ENCODE measurements around the gene DQX1. TPM values are rescaled to one million over a fixed set of nuclear protein-coding genes. Genes with fewer than 3 reads are reported as not detected.

Gene DQX1
- total RNA-seq, 2 experiments from 2014 or later, result 0.50 to 0.96 TPM

DNA sequence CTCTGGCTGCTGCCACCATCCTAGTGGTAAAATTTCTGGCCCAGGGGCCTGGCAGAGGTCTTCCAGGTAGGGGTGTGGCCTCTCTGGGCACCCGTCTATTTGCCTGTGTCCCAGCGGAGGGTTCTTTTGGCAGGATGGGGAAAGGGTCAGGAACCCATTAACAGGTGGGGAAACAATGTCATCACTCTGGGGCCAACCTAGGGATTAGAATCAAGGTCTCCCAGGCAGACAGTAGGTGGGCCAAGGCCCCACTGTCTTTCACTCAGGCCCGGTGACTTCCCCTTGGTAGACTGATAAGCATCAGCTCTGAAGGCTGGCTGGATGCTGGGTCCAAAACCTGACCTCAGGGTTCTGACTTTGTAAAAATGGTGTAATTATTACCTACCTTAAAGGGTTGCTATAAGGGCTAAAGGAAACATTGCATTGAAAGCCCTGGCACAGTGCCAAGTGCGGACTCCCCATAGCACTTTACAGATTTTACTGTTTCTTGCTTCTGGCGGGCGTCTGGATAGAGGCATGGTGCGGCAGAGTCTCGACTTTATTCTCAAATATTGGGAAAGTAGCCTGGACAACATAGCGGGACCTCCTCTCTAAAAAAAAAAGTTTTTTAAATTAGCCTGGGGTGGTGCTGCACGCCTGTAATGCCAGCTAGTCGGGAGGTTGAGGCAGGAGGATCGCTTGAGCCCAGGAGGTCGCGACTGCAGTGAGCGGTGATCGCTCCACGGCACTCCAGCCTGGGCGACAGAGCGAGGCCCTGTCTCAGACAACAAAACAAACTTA, 28.8 kb downstream of the DQX1 start:
- CTCF ChIA-PET, result interaction anchor here (1.3 to 3.0 kb wide), 3 partner anchors 10 to 90 kb away, joined by 3 to 17 read pairs (median 4); partner anchors contain the start of genes CCDC142, PCGF1 and TTC31
- H3K4me1 Mint-ChIP-seq (ENCODE audit: low read depth), result peaks cover 13% of the 10 kb centered on the region
- H3K27me3 Mint-ChIP-seq, result peaks cover 35% of the 10 kb centered on the region
- POLR2A ChIA-PET, result interaction anchor here (0.8 to 5.2 kb wide), 6 partner anchors 9 to 80 kb away, joined by 3 to 23 read pairs (median 4); partner anchors contain the start of genes CCDC142, MRPL53, TTC31 and WBP1
- H3K4me3 Mint-ChIP-seq, result peak overlapping the region; percentile 78
- no peaks in the 10 kb centered on the region for H3K9me3 Mint-ChIP-seq
- DNase-seq (no peak), ATAC-seq (no peak)
- intact Hi-C loops (cut with micrococcal nuclease), result no loop called here
- TF ChIP-seq, protein P1, sequence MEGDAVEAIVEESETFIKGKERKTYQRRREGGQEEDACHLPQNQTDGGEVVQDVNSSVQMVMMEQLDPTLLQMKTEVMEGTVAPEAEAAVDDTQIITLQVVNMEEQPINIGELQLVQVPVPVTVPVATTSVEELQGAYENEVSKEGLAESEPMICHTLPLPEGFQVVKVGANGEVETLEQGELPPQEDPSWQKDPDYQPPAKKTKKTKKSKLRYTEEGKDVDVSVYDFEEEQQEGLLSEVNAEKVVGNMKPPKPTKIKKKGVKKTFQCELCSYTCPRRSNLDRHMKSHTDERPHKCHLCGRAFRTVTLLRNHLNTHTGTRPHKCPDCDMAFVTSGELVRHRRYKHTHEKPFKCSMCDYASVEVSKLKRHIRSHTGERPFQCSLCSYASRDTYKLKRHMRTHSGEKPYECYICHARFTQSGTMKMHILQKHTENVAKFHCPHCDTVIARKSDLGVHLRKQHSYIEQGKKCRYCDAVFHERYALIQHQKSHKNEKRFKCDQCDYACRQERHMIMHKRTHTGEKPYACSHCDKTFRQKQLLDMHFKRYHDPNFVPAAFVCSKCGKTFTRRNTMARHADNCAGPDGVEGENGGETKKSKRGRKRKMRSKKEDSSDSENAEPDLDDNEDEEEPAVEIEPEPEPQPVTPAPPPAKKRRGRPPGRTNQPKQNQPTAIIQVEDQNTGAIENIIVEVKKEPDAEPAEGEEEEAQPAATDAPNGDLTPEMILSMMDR (IDR thresholded peaks at IDR 0.05), result no peak
- peaks cover 6% of the 10 kb centered on the region for H3K36me3 Mint-ChIP-seq (ENCODE audit: low read depth)
- H3K27ac Mint-ChIP-seq, result no peak overlapping the region

DNA sequence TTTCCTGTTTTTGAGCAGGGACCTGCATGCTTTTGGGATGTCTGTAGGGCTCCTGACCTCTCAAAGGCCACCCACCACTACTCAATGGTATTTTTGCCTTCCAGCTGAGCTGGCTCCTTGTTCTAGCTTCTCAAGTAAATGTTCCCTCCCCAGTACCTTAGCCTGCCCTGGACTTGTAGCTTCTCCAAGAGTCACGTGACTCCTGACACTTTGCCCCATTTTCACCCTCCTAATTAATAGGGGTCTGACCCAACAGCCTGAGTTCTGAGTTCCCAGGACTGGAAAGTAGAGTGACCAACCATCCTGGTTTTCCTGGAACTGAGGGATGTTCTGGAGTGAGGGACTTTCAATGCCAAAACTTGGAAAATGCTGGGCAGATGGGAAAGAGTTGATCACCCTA, 30.6 kb downstream of the DQX1 start:
- POLR2A ChIA-PET, result interaction anchor here (0.6 to 1.4 kb wide), 7 partner anchors 9 to 144 kb away, joined by 3 to 4 read pairs (median 4); partner anchors contain the start of gene PCGF1
- H3K27me3 Mint-ChIP-seq, result peaks cover 19% of the 10 kb centered on the region

DNA sequence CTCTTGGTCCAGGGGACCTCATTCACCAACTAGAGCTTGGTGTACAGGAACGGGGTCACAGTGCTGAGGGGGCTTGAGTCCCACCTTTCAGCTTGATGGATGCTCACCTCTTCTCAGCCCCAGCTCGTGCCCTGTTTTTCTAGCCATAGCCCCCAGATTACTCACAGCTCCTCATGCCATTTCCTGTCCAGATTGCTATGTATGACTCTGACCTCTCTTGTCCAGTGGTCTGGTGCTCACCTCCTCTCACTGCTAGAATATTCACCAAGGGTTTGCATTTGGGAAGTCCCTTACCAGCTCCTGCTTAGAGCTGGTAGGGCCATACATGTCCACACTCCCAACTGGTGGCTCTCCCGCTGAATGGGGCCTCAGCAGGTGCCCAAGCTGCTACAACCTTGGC, 32.5 kb downstream of the DQX1 start:
- Mint-ChIP-seq H3K27ac (no peak overlapping the region), H3K9me3 (no peaks in the 10 kb centered on the region), H3K4me1 (ENCODE audit: low read depth) (peaks cover 4% of the 10 kb centered on the region), H3K27me3 (peaks cover 6% of the 10 kb centered on the region), H3K4me3 (no peak overlapping the region), H3K36me3 (ENCODE audit: low read depth) (peaks cover 12% of the 10 kb centered on the region)
- ChIA-PET CTCF (interaction anchor here (1.2 to 5.7 kb wide), 3 partner anchors 10 to 94 kb away, joined by 4 to 32 read pairs (median 5); partner anchors contain the start of genes CCDC142 and TTC31), POLR2A (interaction anchor here (0.6 to 1.2 kb wide), 3 partner anchors 11 to 46 kb away, joined by 3 to 4 read pairs (median 3); partner anchors contain the start of genes CCDC142 and TTC31)
- intact Hi-C loops (cut with micrococcal nuclease), result no loop called here
- TF ChIP-seq, protein P1 (IDR thresholded peaks at IDR 0.05), result no peak
- no peak for ATAC-seq
- no peak for DNase-seq

More for the DNA sequence above, 30.6 kb downstream of the DQX1 start:
- ATAC-seq, result no peak
- intact Hi-C loops (cut with micrococcal nuclease), result no loop called here
- Mint-ChIP-seq H3K4me1 (ENCODE audit: low read depth) (peaks cover 11% of the 10 kb centered on the region), H3K9me3 (no peaks in the 10 kb centered on the region), H3K27ac (no peak overlapping the region), H3K4me3 (no peak overlapping the region), H3K36me3 (ENCODE audit: low read depth) (peaks cover 8% of the 10 kb centered on the region)
- CTCF ChIA-PET, result interaction anchor here (5.7 kb wide), 1 partner anchor 12 kb away, joined by 32 read pairs; the partner anchor contains the start of genes CCDC142 and TTC31
- no peak for DNase-seq
- TF ChIP-seq, protein P1 (IDR thresholded peaks at IDR 0.05), result no peak

DNA sequence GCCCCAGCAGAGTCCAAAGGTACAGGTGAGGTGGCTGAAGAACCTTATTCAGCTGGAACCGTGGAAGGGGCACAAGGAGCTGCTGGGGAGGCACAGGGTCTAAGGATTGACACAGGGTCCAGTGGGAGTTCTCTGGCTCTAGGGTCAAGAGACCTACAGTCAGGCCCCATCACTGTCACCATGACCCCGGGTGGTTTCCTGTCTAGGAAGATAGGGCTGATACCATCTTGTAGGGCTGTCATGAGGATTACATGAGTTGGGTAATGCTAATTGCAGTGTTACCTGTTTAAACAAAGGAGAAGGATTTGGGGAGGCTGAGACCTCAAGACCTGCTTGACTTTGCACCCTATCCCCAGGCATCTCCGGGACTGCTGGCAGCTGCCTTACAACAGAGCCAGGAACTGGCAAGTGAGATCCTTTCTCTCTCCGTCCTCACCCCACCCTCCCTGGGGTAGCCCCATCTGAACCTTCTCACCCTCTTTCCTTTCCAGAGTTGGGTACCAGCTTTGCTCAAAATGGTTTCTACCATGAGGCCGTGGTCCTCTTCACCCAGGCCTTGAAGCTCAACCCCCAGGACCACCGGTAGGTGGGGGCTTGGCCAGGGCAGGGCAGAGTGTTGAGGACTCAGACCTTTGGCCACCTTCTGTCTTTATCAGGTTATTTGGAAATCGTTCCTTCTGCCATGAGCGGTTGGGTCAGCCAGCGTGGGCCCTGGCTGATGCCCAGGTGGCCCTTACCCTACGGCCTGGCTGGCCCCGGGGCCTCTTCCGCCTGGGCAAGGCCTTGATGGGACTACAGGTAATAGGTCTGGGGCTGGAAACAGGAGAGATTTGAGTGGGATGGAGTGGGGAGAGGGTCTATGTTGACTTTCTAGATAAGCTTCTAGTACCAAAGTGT, 34.1 kb downstream of the DQX1 start:
- POLR2A ChIA-PET, result interaction anchor here (0.8 to 1.4 kb wide), 2 partner anchors 9 to 11 kb away, joined by 3 to 4 read pairs; no protein-coding TSS in a partner anchor
- H3K36me3 Mint-ChIP-seq (ENCODE audit: low read depth), result peaks cover 12% of the 10 kb centered on the region

More for the DNA sequence above, 34.1 kb downstream of the DQX1 start:
- ATAC-seq, result no peak
- intact Hi-C loops (cut with micrococcal nuclease), result no loop called here
- Mint-ChIP-seq H3K4me1 (ENCODE audit: low read depth) (no peaks in the 10 kb centered on the region), H3K9me3 (no peaks in the 10 kb centered on the region), H3K27me3 (no peaks in the 10 kb centered on the region), H3K27ac (no peak overlapping the region), H3K4me3 (no peak overlapping the region)
- DNase-seq, result no peak
- TF ChIP-seq, protein P1 (IDR thresholded peaks at IDR 0.05), result no peak
- CTCF ChIA-PET, result interaction anchor here (2.1 to 5.7 kb wide), 2 partner anchors 9 to 96 kb away, joined by 5 to 32 read pairs; partner anchors contain the start of genes CCDC142 and TTC31
